ENCODE results near the gene ETHE1.
"Not testable (repeated sequence)": the region's sequence is repeated elsewhere in the genome, so short reads cannot be mapped to it uniquely, and the experiment has no call there.

The ETHE1 gene

GRCh38 chr19:43522929-43523328 is 4.1 kb downstream of the ETHE1 start:
- DNase-seq = no peak

- DNase-seq = peak; percentile 76 to 80
Measured at GRCh38 chr19:43519436-43520088, 7.4 kb downstream of the ETHE1 start.

- DNase-seq = no peak
Measured at GRCh38 chr19:43518051-43518450, 8.9 kb downstream of the ETHE1 start.

- not testable (repeated sequence) for DNase-seq
Measured at GRCh38 chr19:43512399-43512798, 14.6 kb downstream of the ETHE1 start.

- no peak for DNase-seq
Measured at GRCh38 chr19:43511324-43511723, 15.7 kb downstream of the ETHE1 start.

GRCh38 chr19:43510713-43511112 is 16.3 kb downstream of the ETHE1 start:
- no peak for DNase-seq

- DNase-seq = no peak
Measured at GRCh38 chr19:43507880-43508279, 19.1 kb downstream of the ETHE1 start.

- no peak for DNase-seq
Measured at GRCh38 chr19:43506629-43507028, 20.4 kb downstream of the ETHE1 start.

GRCh38 chr19:43505941-43506340 is 21.1 kb downstream of the ETHE1 start:
- no peak for DNase-seq

DNA sequence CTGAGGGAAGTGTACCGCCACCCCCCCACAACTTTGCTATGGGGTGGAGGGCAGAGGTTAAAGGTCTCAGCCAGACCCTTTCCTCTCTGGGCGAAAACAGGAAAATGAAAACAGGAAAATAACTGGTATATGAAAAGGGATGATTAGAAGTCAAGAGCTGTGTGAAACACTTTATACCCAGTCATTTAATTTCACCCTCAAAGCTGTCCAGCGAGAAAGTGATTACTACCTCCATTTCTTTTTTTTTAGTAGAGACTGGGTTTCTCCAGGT is 21.9 kb downstream of the ETHE1 start:
- no peak for DNase-seq

GRCh38 chr19:43504426-43505185 is 22.4 kb downstream of the ETHE1 start, which contains the start of gene PHLDB3:
TSS of gene PHLDB3 (minus strand) at chr19:43504746. CDS start at chr19:43504118, 628 bp downstream.
- DNase-seq = peak; percentile 46

GRCh38 chr19:43503501-43504425 is 23.2 kb downstream of the ETHE1 start:
- DNase-seq = peak; percentile 97 to 100

DNA sequence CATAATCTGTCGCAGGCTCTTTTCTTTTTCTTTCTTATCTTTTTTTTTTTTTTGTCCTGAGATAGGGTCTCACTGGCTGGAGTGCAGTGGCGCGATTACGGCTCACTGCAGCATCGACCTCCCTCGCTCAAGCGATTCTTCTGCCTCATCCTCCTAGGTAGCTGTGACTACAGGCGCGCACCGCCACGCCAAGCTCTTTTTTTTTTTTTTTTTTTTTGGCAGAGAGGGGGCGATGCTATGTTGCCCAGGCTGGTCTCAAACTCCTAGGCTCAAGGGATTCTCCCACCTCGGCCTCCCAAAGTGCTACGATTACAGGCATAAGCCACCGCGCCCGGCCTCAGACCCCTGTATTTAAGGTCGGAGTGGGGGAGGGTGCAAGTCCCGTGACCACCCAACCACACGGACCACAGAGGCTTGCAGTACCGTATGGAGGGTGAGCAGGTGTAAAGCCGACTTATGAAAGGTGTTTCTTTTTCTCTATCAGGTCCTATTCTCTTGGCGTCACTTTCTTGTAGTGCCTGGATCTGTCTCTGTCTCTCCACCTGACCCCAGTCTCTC is 24.5 kb downstream of the ETHE1 start:
- no peak for DNase-seq

DNA sequence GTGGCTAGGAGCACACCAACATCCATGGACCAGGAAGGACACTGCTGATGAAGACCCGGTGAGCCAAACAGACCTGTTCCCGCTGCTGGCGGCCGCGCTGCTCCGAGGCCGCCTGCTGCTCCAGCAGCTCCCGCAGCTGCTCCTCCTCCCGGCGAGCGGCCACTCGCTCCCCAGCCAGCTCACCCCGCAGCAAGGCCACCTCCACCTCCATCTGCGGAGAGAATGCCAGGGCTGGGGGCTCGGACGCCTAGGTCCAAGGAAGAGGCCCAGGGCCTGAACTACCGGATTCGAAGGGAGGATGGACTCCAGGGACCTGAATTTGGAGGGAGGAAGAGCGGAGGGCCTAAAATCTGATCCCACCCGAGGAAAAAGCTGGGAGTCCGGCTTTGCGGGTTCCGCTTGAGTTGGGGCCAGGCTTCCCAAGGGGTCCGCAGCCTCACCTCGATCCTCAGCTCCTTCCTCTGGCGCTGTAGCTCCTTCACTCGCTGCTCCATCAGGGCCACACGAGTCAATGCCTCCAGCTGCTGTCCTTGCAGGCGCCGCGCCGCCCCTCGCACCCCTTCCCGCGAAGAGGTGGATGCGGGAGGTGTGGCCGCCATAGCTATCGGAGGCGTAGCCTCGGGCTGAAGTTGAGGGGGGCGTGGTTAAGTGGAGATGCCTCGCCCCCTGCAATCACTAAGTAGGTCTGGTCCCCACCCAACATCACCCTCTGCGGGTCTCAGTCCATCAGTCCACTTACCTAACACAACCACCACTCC is 25.2 kb downstream of the ETHE1 start:
- DNase-seq = no peak

GRCh38 chr19:43499042-43499441 is 28.0 kb downstream of the ETHE1 start:
- no peak for DNase-seq

DNA sequence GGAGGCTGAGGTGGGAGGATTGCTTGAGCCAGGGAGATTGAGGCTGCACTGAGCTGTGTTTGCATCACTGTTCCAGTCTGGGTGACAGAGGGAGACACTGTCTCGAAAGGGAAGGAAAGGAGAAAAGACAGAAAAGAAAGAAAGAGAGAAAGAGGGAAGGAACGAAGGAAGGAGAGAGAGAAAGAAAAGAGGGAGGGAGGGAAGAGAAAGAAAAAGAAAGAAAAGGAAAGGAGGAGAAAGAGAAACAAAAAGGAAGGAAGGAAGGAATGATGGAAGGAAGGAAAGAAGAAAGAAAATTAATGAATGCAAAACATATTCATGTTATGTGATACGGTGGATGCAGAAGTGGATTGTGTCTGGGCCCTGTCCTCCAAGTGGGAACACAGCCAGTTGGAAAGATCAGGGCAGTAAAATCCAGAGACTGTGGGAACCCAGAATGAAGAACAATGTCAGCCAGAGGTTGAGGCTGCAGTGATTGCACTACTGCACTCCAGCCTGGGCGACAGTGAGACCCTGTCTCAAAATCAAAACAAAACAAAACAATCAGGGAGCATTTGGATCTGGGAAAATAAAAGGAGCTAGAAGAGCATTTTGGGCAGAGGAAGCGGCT is 28.7 kb downstream of the ETHE1 start:
- DNase-seq = no peak

- DNase-seq = no peak
Measured at GRCh38 chr19:43496960-43497359, 30.0 kb downstream of the ETHE1 start.

DNA sequence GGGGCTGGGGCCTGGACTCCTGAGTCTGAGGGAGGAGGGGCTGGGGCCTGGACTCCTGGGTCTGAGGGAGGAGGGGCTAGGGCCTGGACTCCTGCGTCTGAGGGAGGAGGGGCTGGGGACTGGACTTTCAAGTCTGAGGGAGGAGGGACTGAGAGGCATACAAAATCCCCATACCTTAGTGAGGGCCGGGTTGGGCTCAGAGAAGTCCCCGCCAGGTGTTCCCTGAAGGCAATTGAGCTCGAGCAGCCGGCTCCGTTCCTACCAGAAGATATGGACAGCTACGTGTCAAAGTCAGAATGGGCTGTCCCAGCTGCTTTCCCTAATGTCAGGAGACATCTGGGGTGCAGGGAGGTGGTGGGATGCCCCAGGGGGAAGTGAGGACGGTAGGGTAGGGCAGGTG is 31.9 kb downstream of the ETHE1 start:
- no peak for DNase-seq

- no peak for DNase-seq
Measured at GRCh38 chr19:43490759-43491158, 36.2 kb downstream of the ETHE1 start.

- no peak for DNase-seq
Measured at GRCh38 chr19:43489979-43490599, 36.9 kb downstream of the ETHE1 start.

DNA sequence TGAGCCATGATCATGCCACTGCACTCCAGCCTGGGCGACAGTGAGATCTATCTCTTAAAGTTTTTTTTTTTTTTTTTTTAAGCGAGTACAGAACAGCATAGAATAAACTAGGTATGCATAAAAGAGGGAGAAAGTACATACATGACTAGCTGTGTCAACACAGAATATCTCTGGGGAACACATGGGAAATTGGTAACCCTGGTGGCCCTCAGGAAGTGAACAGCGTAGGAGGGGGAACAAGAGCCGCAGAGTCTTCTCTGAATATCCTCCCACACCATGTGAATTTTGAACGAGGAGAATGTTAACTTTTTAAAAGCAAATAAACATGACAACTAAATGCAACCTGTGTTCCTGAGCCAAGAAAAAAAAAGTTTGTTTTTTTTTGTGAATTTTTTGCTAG is 37.7 kb downstream of the ETHE1 start:
- no peak for DNase-seq

- no peak for DNase-seq
Measured at GRCh38 chr19:43488179-43488578, 38.8 kb downstream of the ETHE1 start.
